UCSD-AML1 (cell line): Measurements from ENCODE around the gene MACROH2A2.
"Not testable (repeated sequence)": the region's sequence is repeated elsewhere in the genome, so short reads cannot be mapped to it uniquely, and the experiment has no call there.

Experiments used
- DNase-seq: peaks from one replicate; lab custom pipeline; 2025; ENCODE audit not compliant: unreplicated experiment; lab: John Stamatoyannopoulos, UW

The MACROH2A2 gene

DNA sequence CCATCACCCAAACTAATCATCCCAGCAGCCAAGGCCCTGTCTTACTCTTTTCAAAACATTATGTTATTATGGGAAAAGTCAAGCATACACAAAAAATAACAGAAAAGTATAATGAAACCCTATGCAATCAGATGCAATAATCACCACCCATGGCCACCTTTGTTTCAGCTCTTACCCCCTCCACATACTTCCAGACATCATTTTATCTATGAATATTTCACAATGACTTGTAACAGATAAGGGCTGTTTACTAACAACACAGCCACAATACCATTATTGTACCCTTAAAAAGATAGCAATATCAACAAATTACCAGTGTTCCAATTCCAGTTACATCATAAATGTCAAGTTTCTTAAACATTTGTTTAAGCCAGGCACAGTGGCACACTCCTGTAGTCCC is 44.8 kb downstream of the MACROH2A2 start:
- DNase-seq = no peak

GRCh38 chr10:70098271-70098670 is 45.6 kb downstream of the MACROH2A2 start:
- no peak for DNase-seq

DNA sequence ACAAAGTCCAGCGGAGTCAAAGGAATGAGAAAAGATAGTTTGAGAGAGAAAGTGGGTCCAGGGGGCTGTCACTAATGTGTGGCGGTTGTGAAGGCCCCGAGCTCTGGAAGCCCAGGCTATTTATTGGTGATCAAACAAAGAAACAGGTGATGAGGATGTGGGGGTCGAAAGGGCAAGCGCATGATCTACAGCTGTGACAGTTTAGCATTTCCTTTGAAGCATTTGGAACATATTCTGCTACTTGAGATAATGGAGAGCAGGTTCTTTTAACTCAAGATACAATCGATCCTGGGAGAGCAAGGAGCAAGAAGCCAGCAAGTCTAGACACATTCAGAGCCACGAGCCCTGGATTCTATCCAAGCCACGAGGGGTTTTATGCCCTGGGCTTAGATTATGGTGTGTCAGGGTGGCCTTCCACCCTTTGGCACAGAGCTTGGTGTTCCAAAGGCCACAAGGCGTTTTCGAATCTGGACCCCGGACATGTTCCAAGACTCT is 48.5 kb downstream of the MACROH2A2 start:
- not testable (repeated sequence) for DNase-seq

DNA sequence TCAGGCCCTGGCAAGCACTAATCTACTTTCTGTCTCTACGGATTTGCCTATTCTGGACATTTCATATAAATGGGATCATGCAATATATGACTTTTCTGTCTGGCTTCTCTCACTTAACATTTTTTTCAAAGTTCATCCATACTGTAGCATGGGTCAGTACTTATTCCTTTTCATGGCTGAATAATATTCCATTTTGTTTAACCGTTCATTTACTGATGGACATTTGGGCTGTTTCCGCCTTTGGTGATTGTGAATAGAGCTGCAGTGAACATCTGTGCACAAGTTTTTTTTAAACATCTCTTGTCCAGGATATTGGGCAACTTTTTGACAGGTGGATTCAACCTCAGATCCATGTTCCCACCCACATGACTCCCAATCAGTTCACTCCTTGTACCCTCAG is 49.0 kb downstream of the MACROH2A2 start:
- no peak for DNase-seq

DNA sequence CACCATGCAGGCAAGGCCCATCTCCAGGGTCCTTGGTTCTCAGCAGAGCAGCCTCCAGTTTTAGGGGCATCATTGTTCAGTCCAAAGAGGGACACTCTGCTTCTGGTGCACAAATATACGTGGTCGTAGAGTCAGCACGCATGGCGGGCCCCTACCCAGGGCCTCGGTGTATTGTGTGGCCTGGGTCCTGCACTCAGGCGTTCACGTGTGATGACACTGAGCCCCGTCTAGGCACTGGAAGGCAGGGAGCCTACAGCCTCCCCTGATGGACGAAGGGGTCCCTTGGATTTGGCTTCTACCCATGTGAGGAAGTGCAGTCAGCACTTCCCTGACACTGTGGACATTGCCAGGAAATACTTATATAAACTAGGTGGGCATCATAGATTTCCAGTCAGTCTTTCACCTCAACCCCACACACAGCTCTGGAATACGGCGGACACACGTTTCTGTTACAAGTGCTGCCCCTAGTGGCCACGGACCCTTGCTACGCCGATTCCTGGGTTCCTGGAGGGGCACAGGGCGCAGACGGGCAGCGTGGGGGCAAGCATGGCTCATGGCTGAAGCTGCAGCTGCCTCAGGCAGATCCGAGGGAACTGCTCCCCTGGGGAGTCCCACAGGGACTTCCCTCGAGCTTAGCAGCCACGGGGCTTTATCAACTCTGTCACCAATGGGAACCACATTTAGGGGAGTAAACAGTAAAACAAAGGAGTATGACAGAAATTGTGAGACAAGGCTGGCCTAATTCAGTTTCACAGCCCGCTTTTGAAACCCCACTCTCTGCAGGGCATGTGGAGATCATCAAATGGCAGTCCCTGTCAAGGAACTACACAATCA is 54.5 kb downstream of the MACROH2A2 start:
- no peak for DNase-seq

GRCh38 chr10:70109064-70109729 is 56.6 kb downstream of the MACROH2A2 start:
- DNase-seq = no peak

DNA sequence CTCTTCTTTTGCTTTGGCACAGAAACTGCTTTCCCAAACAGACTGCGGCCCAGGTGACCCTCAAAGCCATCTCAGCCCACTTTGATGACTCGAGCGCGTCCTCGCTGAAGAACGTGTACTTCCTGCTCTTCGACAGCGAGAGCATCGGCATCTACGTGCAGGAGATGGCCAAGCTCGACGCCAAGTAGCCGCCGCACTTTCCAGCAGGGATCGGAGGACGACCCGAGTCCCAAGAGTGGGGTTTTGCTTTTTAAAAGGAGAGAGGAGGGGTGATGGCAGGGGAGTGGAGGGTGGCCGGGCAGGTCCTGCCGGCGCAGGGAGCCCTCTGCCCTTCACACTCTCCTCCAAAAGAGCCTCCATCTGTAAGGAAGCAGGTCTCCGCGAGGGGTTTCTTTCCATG is 58.9 kb downstream of the MACROH2A2 start:
- no peak for DNase-seq

DNA sequence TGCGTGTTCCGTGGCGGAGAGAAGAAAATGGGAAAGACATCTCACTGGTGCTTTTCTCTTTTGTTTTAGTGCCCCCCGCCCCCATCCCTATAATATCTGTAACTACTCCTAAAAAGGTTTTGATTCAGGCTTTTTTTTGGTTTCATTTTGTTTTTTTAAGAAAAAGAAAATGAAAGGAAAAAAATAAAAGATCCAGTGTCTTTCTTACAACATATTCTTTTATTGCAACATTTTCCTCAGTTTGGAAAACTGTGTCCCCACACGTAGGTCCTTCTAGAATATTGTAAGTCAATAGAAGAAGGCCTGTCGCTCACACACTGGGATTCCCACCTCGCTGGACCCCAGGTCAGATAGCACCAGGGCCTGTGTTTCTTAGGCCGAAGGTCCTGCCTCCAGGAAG is 59.4 kb downstream of the MACROH2A2 start:
- DNase-seq = no peak

- DNase-seq = no peak
Observed at GRCh38 chr10:70114902-70115301, 62.3 kb downstream of the MACROH2A2 start.

DNA sequence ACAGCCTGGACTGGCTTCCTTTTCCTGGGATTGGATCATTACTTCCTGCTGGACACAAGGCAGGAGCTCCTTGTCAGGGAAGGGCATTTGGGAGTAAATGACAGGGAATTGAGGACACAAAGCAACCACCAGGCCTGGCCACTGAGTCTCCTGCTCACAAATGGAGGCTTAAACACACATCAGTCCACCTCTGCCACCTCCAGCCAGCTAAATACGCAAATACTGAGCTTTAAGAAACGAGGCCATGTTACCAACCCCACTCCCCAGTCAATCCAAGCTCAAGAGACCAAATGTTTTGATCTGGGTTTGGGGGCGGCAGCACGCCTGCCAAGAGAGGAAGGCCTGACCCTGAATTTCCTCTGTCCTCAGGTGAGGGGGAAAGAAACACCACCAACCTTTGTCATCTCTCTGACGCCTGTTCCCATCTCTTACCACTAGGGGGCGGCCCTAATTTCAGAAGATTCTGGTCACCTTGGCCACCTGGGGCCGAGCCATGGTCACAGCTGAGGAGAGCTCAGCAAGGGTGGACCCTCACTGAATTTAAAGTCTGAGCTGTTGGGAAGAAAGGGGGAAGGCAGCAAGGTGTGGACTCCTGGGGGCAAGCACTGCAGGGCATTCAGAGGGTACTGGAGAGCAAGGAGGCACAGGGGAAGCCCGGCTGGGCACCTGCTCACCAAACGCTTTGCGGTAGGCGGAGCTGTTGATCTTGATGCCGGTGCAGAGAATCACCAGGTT is 63.5 kb downstream of the MACROH2A2 start:
- DNase-seq = peak; percentile 21

DNA sequence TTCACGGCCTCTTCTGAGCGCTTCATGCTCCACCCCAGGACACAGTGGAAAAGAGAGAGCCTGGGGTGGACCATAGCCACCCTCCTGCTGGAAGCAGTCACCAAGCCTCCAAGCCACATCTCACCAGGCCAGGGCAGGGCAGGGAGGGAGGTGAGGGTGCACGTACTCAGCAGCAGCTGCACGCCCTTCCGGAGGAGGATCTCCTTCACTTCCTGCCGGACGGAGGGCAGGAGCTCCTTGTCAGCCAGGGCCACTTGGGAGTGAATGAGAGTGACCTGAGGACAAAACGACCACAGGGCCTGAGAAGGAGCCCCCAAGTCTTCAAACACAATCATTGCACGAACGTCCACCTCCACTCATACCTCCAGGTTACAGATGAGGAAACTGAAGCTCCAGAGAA is 65.0 kb downstream of the MACROH2A2 start:
- DNase-seq = no peak

GRCh38 chr10:70118196-70118595 is 65.5 kb downstream of the MACROH2A2 start:
- DNase-seq = no peak

DNA sequence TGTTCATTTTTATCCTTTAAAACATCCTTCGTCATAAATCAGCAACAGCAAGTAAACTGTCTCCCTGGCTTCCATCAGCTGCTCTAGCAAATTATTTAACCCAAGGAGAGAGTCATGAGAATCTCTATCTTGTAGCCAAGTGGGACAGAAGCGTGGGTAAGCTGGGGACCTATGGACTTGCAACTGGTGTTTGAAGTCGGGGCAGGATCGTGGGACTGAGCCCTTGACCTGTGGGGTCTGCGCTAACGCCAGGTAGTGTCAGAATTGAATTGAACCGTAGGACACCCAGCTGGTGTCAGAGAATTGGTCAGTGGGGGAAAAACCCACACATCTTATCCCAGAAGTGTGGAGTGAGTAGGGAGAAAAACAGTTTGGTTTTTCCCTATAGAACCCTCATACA is 66.6 kb downstream of the MACROH2A2 start:
- no peak for DNase-seq

DNA sequence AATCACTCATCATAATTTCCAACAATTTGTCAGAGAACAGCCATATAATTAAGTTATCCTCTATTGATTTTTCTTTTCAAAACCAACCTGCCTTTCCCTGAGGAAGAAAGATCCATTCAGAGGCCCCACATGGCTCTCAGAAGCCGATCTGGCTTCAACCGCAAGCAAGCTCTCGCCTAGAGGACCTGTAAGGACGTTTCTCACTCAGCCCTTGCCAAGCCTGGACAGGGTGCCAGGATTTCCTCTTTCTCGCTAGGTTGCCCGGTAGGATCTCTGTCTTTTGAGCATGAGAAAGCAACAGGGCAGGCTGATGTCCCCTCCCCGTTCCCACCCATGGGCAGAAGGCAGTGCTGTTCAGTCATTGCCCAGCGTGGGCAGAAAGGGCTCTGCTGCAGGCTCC is 67.0 kb downstream of the MACROH2A2 start:
- DNase-seq = no peak

DNA sequence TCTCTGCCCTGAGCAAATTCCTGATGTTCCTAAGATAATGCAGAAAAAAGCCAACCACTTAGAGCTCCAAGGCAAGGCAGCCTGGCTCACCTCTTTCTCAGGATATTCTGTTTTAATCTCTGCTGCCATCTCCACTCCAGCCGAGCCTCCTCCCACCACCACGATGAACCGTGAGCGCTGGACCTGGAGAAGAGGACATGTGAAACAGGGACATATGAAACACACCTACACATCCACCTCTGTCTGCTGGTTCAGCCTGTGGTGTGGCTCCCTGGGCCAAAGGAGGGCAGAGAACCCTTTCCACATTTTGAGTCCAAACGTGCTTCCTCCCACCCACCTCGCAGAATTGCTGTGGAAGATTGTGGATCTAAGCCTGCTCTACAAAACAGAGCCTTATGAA is 67.8 kb downstream of the MACROH2A2 start:
- no peak for DNase-seq

- DNase-seq = no peak
Observed at GRCh38 chr10:70121281-70121949, 68.8 kb downstream of the MACROH2A2 start.

DNA sequence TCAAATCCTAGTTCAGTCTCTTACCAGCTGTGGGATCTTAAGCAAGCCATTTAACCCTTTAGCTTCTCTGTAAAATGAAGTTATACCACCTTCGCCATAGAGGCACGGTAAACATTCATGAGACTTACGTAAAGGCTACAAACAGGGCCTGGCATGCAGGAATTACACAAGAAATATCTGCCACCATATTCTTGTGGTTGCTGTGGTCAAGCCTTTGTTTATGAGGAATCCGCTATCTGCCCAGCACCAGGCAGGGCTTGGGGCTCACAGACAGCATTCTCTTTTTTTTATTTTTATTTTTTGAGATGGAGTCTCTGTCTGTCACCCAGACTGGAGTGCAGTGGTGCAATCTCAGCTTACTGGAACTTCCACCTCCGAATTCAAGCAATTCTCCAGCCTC is 70.1 kb downstream of the MACROH2A2 start:
- no peak for DNase-seq

DNA sequence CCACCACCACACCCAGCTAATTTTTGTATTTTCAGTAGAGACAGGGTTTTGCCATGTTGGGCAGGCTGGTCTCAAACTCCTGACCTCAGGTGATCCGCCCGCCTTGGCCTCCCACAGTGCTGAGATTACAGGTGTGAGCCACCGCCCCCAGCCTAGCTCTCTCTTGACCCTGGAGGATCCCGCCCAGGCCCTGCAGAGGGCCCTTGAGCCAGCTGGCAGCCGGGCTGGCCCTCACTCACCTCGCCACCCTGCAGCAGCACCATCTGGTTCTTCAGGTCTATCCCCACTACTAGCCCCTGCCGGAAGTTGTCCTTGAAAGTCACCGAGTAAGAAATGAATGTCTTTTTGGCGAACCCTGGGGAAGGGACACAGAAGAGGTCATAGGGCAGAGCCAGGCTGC is 70.5 kb downstream of the MACROH2A2 start:
- DNase-seq = not testable (repeated sequence)

DNA sequence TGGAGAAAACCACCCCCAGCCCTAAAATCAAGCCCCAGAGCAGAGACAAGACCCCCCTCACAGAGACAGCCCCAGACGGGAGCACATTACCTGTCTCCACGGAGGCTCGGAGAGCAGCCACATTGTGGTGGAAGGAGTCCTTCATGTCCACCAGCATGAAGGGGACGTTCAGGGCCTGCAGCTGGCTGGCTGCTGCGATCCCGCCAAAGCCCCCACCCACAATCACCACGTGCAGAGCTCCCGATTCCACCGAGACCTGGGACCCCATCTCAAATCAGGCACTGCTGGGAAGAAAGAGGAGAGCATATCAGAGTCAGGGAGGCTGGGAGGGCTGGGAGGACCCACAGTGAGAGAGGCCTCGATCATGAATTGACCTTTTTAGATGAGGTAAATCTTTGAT is 71.2 kb downstream of the MACROH2A2 start:
- no peak for DNase-seq

DNA sequence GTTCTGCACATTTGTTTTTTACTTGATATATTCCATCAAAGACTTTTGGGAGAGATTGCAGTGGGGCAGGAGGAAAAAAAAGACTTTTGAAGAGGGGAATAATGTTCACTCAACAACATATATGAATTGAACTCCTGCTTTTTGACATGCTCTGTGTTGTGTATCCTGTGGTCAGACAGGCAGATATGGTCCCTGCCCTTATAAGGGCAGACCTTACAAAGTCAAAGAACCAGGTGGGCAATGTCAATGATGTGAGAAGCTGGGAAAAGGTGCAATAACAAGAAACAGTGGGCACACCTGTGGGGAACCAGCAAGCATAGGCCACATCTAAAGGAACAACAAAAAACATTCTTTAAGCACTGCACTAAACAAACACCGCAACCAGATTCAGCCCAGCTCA is 71.8 kb downstream of the MACROH2A2 start:
- DNase-seq = no peak

- DNase-seq = no peak
Observed at GRCh38 chr10:70124918-70125317, 72.3 kb downstream of the MACROH2A2 start.
